Tibial nerve (tissue), 4 donors: ENCODE measurements around the gene SLC17A2.

Experiments
- CTCF ChIP-seq, 5 experiments: fragments of 200-600 bp in 3 of 5; fragments of 450-650 bp in 2 of 5; sonication (generic) in 3 of 5; IDR thresholded peaks; one replicate each; pipeline ENCODE4 v1.5.1; 2016 to 2019; ENCODE audit warnings: antibody characterized with exemption in 5 of 5, mild to moderate bottlenecking in 3 of 5, moderate library complexity in 2 of 5
- EP300 ChIP-seq, 2 donors: sonication (generic); formaldehyde crosslinking; IDR thresholded peaks; one replicate each; pipeline ENCODE4 v1.6.1; 2017; ENCODE audit warnings: antibody characterized with exemption in 2 of 2, mild to moderate bottlenecking in 1 of 2
- POLR2A ChIP-seq, 2 donors: fragments of 450-650 bp; IDR thresholded peaks; one replicate each; pipeline ENCODE4 v1.6.1; 2017; ENCODE audit warnings: antibody characterized with exemption in 2 of 2, mild to moderate bottlenecking in 2 of 2, moderate library complexity in 2 of 2

- TF ChIP-seq CTCF (IDR thresholded peaks at IDR 0.05) (no peak), POLR2A (IDR thresholded peaks at IDR 0.05) (no peak), EP300 (IDR thresholded peaks at IDR 0.05) (no peak)
Measured at GRCh38 chr6:25874118-25874517, 56.4 kb downstream of the SLC17A2 start, which contains the start of gene SLC17A3.
